ENCODE measurements around the gene LTBP3.

Gene LTBP3

GRCh38 chr11:65496304-65497140, 61.6 kb downstream of the LTBP3 start:
- no peak for DNase-seq (ENCODE audit: low spot score)

GRCh38 chr11:65493367-65494176, 64.6 kb downstream of the LTBP3 start:
- no peak for DNase-seq (ENCODE audit: low spot score)

GRCh38 chr11:65492637-65493366, 65.4 kb downstream of the LTBP3 start:
- DNase-seq (ENCODE audit: low spot score) = no peak

DNA sequence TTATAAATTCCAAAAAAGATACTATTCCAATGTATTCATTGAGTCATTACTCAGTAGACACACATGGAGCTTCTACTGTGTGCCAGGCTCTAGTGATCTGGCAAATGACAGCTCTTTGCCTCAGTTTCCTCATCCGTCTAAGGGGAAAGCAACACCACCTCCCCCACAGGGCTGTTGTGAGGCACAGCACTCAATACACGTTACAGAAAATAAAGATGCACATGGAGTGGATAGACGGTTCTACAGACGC, 65.8 kb downstream of the LTBP3 start:
- no peak for DNase-seq (ENCODE audit: low spot score)

- no peak for DNase-seq (ENCODE audit: low spot score)
These were observed 66.4 kb downstream of the LTBP3 start for GRCh38 chr11:65491614-65492386.

DNA sequence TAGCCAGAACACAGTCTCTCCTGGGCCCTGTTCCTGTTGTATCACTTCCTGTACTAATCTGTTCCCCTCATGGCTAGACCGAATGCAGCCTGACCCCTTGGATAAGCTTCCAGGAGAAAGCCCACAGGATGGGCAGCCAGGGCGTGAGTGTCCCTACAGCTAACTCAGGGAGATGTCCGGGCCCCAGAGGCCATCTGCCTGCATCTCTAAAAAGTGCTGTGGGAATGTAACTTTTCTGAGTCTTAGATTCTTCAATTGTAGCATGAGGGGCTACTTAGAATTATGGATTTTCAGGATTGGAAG, 67.0 kb downstream of the LTBP3 start:
- DNase-seq (ENCODE audit: low spot score) = no peak

GRCh38 chr11:65489706-65490320, 68.3 kb downstream of the LTBP3 start:
- no peak for DNase-seq (ENCODE audit: low spot score)

- no peak for DNase-seq (ENCODE audit: low spot score)
These were observed 69.0 kb downstream of the LTBP3 start for GRCh38 chr11:65489035-65489705.
